Measurements from ENCODE around the gene ADAP1. TPM values are rescaled to one million over a fixed set of nuclear protein-coding genes. Genes with fewer than 3 reads are reported as not detected.
"Not testable (repeated sequence)": the region's sequence is repeated elsewhere in the genome, so short reads cannot be mapped to it uniquely, and the experiment has no call there.

ADAP1 gene
- total and polyA plus RNA-seq, 9 donors = 0.52 to 16.4 (median 3.5) TPM

GRCh38 chr7:926061-927030 lies 28.1 kb downstream of the ADAP1 start:
- 77 to 86% (median 79%) methylated on average over 35 to 47 of the region's 47 CpGs for WGBS, 3 donors
- Histone ChIP-seq H3K27ac (no peak overlapping the region), H3K9me3 (no peaks in the 10 kb centered on the region), H3K36me3 (no peaks in the 10 kb centered on the region), H3K4me1 (ENCODE audit: insufficient read depth) (peaks cover 2% of the 10 kb centered on the region), H3K4me3 (no peak overlapping the region), H3K27me3 (no peaks in the 10 kb centered on the region)
- TF ChIP-seq EP300 (IDR thresholded peaks at IDR 0.05) (no peak), POLR2A (IDR thresholded peaks at IDR 0.05) (no peak), CTCF (IDR thresholded peaks at IDR 0.05) (no peak)
- intact Hi-C loops (cut with DNase I) = no loop called here
- DNase-seq = peak in 3 of 5 donors; percentile 10 to 26 (median 11)

- peak in 4 of 5 donors; percentile 10 to 39 (median 16) for DNase-seq
- Histone ChIP-seq H3K36me3 (no peaks in the 10 kb centered on the region), H3K4me3 (no peak overlapping the region), H3K27ac (no peak overlapping the region), H3K27me3 (no peaks in the 10 kb centered on the region), H3K4me1 (ENCODE audit: insufficient read depth) (peaks cover 2% of the 10 kb centered on the region), H3K9me3 (no peaks in the 10 kb centered on the region)
- TF ChIP-seq CTCF (IDR thresholded peaks at IDR 0.05) = no peak
- TF ChIP-seq EP300 (IDR thresholded peaks at IDR 0.05) = no peak
- TF ChIP-seq POLR2A (IDR thresholded peaks at IDR 0.05) = no peak
- intact Hi-C loops (cut with DNase I) = no loop called here
- 76 to 80% (median 79%) methylated on average over 13 to 18 of the region's 18 CpGs for WGBS, 3 donors
Observed at GRCh38 chr7:925601-926000, 28.9 kb downstream of the ADAP1 start.

DNA sequence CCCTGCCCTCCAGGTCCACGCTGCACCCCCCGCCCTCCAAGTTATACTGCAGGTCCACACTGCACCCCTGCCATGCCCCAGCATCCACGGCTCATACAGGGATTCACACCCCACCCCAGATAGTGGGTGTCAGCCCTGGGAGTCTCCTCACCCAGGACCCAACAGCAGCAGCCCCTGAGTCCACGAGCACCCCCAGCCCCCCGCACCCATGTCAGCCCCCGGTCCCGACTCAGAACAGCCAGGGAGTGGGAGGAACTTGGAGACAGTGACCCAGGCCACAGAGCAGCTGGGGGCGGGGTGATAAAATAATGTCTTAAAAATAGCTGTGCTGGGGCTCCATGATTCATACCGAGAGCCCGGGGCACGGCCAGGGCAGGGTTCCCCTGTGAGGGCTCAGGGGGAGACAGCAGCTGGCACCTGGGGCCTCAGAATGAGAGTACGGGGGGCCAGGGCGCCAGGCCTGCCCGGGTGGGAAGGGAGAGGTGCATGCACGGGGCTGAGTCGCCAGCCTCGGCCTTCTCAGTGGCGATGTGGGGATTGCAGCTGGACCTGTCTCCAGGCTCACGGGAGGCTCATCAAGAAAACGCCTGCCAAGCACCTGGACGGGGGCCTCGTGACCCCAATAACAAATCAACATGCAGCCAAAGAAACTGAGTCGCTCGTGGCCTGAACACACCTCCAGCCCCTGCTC lies 29.8 kb downstream of the ADAP1 start:
- intact Hi-C loops (cut with DNase I) = no loop called here
- Histone ChIP-seq H3K27ac (no peak overlapping the region), H3K27me3 (no peaks in the 10 kb centered on the region), H3K36me3 (no peaks in the 10 kb centered on the region), H3K4me3 (no peak overlapping the region), H3K4me1 (ENCODE audit: insufficient read depth) (peaks cover 2% of the 10 kb centered on the region), H3K9me3 (no peaks in the 10 kb centered on the region)
- WGBS, 3 donors = 41 to 47% (median 41%) methylated on average over 21 to 24 of the region's 24 CpGs
- DNase-seq = peak in 4 of 5 donors; percentile 6 to 33 (median 13)
- no peak for TF ChIP-seq CTCF (IDR thresholded peaks at IDR 0.05)
- TF ChIP-seq POLR2A (IDR thresholded peaks at IDR 0.05) = no peak
- no peak for TF ChIP-seq EP300 (IDR thresholded peaks at IDR 0.05)

DNA sequence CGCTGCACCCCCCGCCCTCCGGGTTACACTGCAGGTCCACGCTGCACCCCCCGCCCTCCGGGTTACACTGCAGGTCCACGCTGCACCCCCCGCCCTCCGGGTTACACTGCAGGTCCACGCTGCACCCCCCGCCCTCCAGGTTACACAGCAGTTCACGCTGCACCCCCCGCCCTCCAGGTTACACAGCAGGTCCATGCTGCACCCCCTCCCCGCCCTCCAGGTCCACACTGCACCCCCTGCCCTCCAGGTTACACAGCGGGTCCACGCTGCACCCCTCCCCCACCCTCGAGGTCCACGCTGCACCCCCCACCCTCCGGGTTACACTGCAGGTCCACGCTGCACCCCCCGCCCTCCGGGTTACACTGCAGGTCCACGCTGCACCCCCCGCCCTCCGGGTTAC lies 30.4 kb downstream of the ADAP1 start:
- 71 to 98% (median 87%) methylated on average over 8 to 21 of the region's 25 CpGs for WGBS, 3 donors
- H3K4me3 ChIP-seq; H3K4me1 ChIP-seq (ENCODE audit: insufficient read depth); H3K27ac ChIP-seq; H3K27me3 ChIP-seq; H3K36me3 ChIP-seq; H3K9me3 ChIP-seq; intact Hi-C loops (cut with DNase I): not testable (repeated sequence)
- peak in 4 of 5 donors; percentile 7 to 25 (median 12) for DNase-seq
